ENCODE results near the gene PDZD2. TPM values are rescaled to one million over a fixed set of nuclear protein-coding genes. Genes with fewer than 3 reads are reported as not detected.

PDZD2 gene
- total and polyA plus RNA-seq, 2 donors (not counting 3 experiments of a cell fraction or from before 2014, with no cell fraction given): 0.66 to 6.9 TPM

DNA sequence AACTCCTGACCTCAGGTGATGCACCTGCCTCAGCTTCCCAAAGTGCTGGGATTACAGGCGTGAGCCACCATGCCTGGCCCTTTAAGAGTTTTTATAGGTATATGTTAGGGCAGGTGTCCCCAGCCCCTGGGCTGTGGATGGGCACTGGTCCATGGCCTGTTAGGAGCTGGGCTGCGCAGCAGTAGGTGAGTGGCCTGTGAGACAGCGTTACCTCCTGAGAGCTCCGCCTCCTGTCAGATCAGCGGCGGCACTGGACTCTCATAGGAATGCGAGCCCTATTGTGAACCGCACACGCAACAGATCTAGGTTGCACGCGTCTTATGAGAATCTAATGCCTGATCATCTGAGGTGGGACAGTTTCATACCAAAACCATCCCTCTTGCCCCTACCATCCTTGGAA is 361.8 kb downstream of the PDZD2 start:
- DNase-seq (ENCODE audit: low read depth, low spot score) (no peak), FAIRE-seq (no peak)
- no peaks in the 10 kb centered on the region for H3K27me3 ChIP-seq (ENCODE audit: control insufficient read depth in 2 of 2, insufficient read depth in 2 of 2, low read length in 2 of 2)
- H3K4me1 ChIP-seq (ENCODE audit: control insufficient read depth, extremely low read depth, insufficient read depth, low read length): no peaks in the 10 kb centered on the region
- H3K36me3 ChIP-seq (ENCODE audit: control insufficient read depth in 2 of 2, extremely low read depth in 1 of 2, insufficient read depth in 2 of 2, low read length in 2 of 2): no peaks in the 10 kb centered on the region
- no peaks in the 10 kb centered on the region for H3K9me1 ChIP-seq (replicated peaks; ENCODE audit: control insufficient read depth, extremely low read depth, insufficient read depth, low read length)
- ChIA-PET POLR2A (no interaction called here), CTCF (interaction anchor here (0.8 kb wide), 1 partner anchor 17 kb away, joined by 3 read pairs; no protein-coding TSS in a partner anchor)
- H3K9me3 ChIP-seq (replicated peaks; ENCODE audit: control insufficient read depth, insufficient read depth, low read length): no peaks in the 10 kb centered on the region
- no peaks in the 10 kb centered on the region for H4K20me1 ChIP-seq (replicated peaks; ENCODE audit: control insufficient read depth, extremely low read depth, insufficient read depth, low read length)
- dilution Hi-C loops (cut with MboI; ENCODE audit: extremely low pct_ligation_motif_present, low sequenced_read_pairs) (no loop called here), intact Hi-C loops (cut with micrococcal nuclease) (no loop called here)
- no peaks in the 10 kb centered on the region for H3K79me2 ChIP-seq (ENCODE audit: control insufficient read depth, insufficient read depth, low read length)
- H3K4me3 ChIP-seq (replicated peaks in 1 of 3; ENCODE audit: insufficient read depth in 1 of 3, low read depth in 1 of 3, low read length in 3 of 3): no peak overlapping the region
- no peak overlapping the region for H3K27ac ChIP-seq (ENCODE audit: insufficient read depth, low read depth, low read length)
- no peak overlapping the region for H3K9ac ChIP-seq (replicated peaks; ENCODE audit: extremely low read depth, insufficient read depth, low read length)
- H3K4me2 ChIP-seq (ENCODE audit: insufficient read depth, low read length): no peak overlapping the region
- H2AFZ ChIP-seq (ENCODE audit: low read depth, low read length): no peak overlapping the region
- no TSS peak for BruUV-seq (replicated peaks)
- TF ChIP-seq, protein P1, sequence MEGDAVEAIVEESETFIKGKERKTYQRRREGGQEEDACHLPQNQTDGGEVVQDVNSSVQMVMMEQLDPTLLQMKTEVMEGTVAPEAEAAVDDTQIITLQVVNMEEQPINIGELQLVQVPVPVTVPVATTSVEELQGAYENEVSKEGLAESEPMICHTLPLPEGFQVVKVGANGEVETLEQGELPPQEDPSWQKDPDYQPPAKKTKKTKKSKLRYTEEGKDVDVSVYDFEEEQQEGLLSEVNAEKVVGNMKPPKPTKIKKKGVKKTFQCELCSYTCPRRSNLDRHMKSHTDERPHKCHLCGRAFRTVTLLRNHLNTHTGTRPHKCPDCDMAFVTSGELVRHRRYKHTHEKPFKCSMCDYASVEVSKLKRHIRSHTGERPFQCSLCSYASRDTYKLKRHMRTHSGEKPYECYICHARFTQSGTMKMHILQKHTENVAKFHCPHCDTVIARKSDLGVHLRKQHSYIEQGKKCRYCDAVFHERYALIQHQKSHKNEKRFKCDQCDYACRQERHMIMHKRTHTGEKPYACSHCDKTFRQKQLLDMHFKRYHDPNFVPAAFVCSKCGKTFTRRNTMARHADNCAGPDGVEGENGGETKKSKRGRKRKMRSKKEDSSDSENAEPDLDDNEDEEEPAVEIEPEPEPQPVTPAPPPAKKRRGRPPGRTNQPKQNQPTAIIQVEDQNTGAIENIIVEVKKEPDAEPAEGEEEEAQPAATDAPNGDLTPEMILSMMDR (IDR thresholded peaks at IDR 0.05; ENCODE audit: extremely low read depth in 1 of 2, insufficient read depth in 1 of 2, low read depth in 1 of 2, low read length in 2 of 2): no peak
- TF ChIP-seq JUN (IDR thresholded peaks at IDR 0.05; ENCODE audit: borderline replicate concordance, insufficient read depth, insufficient read length, low read depth): no peak
- TF ChIP-seq EZH2 (IDR thresholded peaks at IDR 0.05; ENCODE audit: borderline replicate concordance, low read depth, low read length, severe bottlenecking): no peak
- TF ChIP-seq POLR2A (IDR thresholded peaks at IDR 0.05; ENCODE audit: low read depth, low read length): no peak
- no peak for TF ChIP-seq GATA2 (IDR thresholded peaks at IDR 0.05; ENCODE audit: insufficient read depth, insufficient read length, low read depth, low read length)
- no peak for TF ChIP-seq POLR2AphosphoS5 (IDR thresholded peaks at IDR 0.05; ENCODE audit: insufficient read depth, low read depth, low read length)
- TF ChIP-seq MYC (IDR thresholded peaks at IDR 0.05; ENCODE audit: low read depth, low read length): no peak
- TF ChIP-seq FOS (IDR thresholded peaks at IDR 0.05; ENCODE audit: borderline replicate concordance, insufficient read depth, low read length): no peak
- TF ChIP-seq, protein P2, sequence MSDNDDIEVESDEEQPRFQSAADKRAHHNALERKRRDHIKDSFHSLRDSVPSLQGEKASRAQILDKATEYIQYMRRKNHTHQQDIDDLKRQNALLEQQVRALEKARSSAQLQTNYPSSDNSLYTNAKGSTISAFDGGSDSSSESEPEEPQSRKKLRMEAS (IDR thresholded peaks at IDR 0.05; ENCODE audit: insufficient read depth, insufficient read length): no peak

All from endothelial cell of umbilical vein (primary cell).